ENCODE measurements around the gene NME9.

The NME9 gene

GRCh38 chr3:138317687-138318086 is 12.0 kb downstream of the NME9 start:
- TF ChIP-seq, protein P1, sequence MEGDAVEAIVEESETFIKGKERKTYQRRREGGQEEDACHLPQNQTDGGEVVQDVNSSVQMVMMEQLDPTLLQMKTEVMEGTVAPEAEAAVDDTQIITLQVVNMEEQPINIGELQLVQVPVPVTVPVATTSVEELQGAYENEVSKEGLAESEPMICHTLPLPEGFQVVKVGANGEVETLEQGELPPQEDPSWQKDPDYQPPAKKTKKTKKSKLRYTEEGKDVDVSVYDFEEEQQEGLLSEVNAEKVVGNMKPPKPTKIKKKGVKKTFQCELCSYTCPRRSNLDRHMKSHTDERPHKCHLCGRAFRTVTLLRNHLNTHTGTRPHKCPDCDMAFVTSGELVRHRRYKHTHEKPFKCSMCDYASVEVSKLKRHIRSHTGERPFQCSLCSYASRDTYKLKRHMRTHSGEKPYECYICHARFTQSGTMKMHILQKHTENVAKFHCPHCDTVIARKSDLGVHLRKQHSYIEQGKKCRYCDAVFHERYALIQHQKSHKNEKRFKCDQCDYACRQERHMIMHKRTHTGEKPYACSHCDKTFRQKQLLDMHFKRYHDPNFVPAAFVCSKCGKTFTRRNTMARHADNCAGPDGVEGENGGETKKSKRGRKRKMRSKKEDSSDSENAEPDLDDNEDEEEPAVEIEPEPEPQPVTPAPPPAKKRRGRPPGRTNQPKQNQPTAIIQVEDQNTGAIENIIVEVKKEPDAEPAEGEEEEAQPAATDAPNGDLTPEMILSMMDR (IDR thresholded peaks at IDR 0.05; ENCODE audit: insufficient read depth, low read length, poor library complexity, severe bottlenecking): no peak
- H3K27me3 ChIP-seq (replicated peaks; ENCODE audit: control insufficient read depth, insufficient read depth, low read length): no peaks in the 10 kb centered on the region
- no peaks in the 10 kb centered on the region for H3K36me3 ChIP-seq (ENCODE audit: control insufficient read depth, insufficient read depth, low read length)
- no peak overlapping the region for H3K4me3 ChIP-seq (replicated peaks; ENCODE audit: low read depth, low read length)
- no peak for DNase-seq (ENCODE audit: extremely low read depth, insufficient read length)

GRCh38 chr3:138314751-138315150 is 14.9 kb downstream of the NME9 start:
- Histone ChIP-seq H3K4me3 (replicated peaks; ENCODE audit: low read depth, low read length) (no peak overlapping the region), H3K36me3 (ENCODE audit: control insufficient read depth, insufficient read depth, low read length) (no peaks in the 10 kb centered on the region), H3K27me3 (replicated peaks; ENCODE audit: control insufficient read depth, insufficient read depth, low read length) (no peaks in the 10 kb centered on the region)
- TF ChIP-seq, protein P1 (IDR thresholded peaks at IDR 0.05; ENCODE audit: insufficient read depth, low read length, poor library complexity, severe bottlenecking): no peak
- DNase-seq (ENCODE audit: extremely low read depth, insufficient read length): no peak

GRCh38 chr3:138310494-138310893 is 19.2 kb downstream of the NME9 start:
- Histone ChIP-seq H3K4me3 (replicated peaks; ENCODE audit: low read depth, low read length) (no peak overlapping the region), H3K27me3 (replicated peaks; ENCODE audit: control insufficient read depth, insufficient read depth, low read length) (no peaks in the 10 kb centered on the region), H3K36me3 (ENCODE audit: control insufficient read depth, insufficient read depth, low read length) (no peaks in the 10 kb centered on the region)
- TF ChIP-seq, protein P1 (IDR thresholded peaks at IDR 0.05; ENCODE audit: insufficient read depth, low read length, poor library complexity, severe bottlenecking): no peak
- DNase-seq (ENCODE audit: extremely low read depth, insufficient read length): no peak

- DNase-seq (ENCODE audit: extremely low read depth, insufficient read length): no peak
- TF ChIP-seq, protein P1 (IDR thresholded peaks at IDR 0.05; ENCODE audit: insufficient read depth, low read length, poor library complexity, severe bottlenecking): no peak
- H3K4me3 ChIP-seq (replicated peaks; ENCODE audit: low read depth, low read length): no peak overlapping the region
- no peaks in the 10 kb centered on the region for H3K36me3 ChIP-seq (ENCODE audit: control insufficient read depth, insufficient read depth, low read length)
- H3K27me3 ChIP-seq (replicated peaks; ENCODE audit: control insufficient read depth, insufficient read depth, low read length): no peaks in the 10 kb centered on the region
These were observed 20.9 kb downstream of the NME9 start for GRCh38 chr3:138308783-138309182.

- TF ChIP-seq, protein P1 (IDR thresholded peaks at IDR 0.05; ENCODE audit: insufficient read depth, low read length, poor library complexity, severe bottlenecking): no peak
- H3K4me3 ChIP-seq (replicated peaks; ENCODE audit: low read depth, low read length): no peak overlapping the region
- no peak for DNase-seq (ENCODE audit: extremely low read depth, insufficient read length)
- no peaks in the 10 kb centered on the region for H3K27me3 ChIP-seq (replicated peaks; ENCODE audit: control insufficient read depth, insufficient read depth, low read length)
- no peaks in the 10 kb centered on the region for H3K36me3 ChIP-seq (ENCODE audit: control insufficient read depth, insufficient read depth, low read length)
These were observed 21.8 kb downstream of the NME9 start for GRCh38 chr3:138307899-138308298.

DNA sequence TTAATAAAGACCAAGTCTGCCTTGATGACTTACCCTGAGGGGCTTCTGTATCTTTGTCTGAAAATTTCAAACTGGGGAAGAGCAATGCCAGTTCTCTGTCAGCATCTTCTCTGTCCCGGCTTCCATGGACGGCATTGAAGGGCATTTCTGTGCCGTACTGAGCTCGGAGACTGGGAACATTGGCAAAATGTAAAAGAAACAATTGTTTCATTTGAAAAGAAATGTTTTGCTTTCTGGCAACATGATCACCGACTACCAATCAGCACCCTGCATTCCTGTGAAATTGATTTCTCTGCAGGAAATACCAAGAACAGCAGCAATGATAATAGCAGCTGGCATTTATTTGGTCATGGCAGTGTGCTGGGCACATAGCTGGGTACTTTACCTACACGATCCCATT is 26.2 kb downstream of the NME9 start:
- TF ChIP-seq, protein P1 (IDR thresholded peaks at IDR 0.05; ENCODE audit: insufficient read depth, low read length, poor library complexity, severe bottlenecking): no peak
- no peak overlapping the region for H3K4me3 ChIP-seq (replicated peaks; ENCODE audit: low read depth, low read length)
- DNase-seq (ENCODE audit: extremely low read depth, insufficient read length): no peak
- no peaks in the 10 kb centered on the region for H3K27me3 ChIP-seq (replicated peaks; ENCODE audit: control insufficient read depth, insufficient read depth, low read length)
- H3K36me3 ChIP-seq (ENCODE audit: control insufficient read depth, insufficient read depth, low read length): peaks cover 4% of the 10 kb centered on the region
